ENCODE results near the gene HEATR5B.

- TF ChIP-seq POLR2AphosphoS5 (IDR thresholded peaks at IDR 0.05; ENCODE audit: borderline replicate concordance, low read depth, low read length), result no peak
- TF ChIP-seq EZH2 (IDR thresholded peaks at IDR 0.05), result no peak
- no peak for TF ChIP-seq FOXP2 (optimal IDR thresholded peaks at IDR 0.05; ENCODE audit: control extremely low read depth, extremely low read length, insufficient read depth)
Measured at GRCh38 chr2:37068686-37069085, 15.5 kb downstream of the HEATR5B start.

All from SK-N-MC (cell line).